Measurements from ENCODE around the gene ARSH.

DNA sequence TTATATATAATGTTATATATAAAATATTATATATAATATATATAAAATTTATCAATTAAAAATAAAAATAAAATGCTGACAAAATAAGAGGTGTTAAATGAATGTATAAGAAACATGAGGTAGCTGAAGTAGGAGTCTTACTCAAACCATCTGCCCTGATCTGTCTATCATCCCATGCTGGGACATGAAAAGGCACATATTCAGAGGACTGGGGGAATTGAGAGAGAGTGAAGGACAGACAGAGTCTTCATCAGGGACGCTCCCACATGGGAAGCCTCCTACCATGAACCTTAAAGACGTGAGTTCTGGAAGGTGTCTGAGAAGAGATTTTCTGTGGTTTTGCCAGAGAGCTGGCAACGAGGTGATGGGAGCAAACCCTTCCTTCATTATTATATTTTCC, 30.9 kb downstream of the ARSH start:
- no peak for TF ChIP-seq EZH2 (IDR thresholded peaks at IDR 0.05; ENCODE audit: insufficient read depth, low read length)
- TF ChIP-seq, protein P1, sequence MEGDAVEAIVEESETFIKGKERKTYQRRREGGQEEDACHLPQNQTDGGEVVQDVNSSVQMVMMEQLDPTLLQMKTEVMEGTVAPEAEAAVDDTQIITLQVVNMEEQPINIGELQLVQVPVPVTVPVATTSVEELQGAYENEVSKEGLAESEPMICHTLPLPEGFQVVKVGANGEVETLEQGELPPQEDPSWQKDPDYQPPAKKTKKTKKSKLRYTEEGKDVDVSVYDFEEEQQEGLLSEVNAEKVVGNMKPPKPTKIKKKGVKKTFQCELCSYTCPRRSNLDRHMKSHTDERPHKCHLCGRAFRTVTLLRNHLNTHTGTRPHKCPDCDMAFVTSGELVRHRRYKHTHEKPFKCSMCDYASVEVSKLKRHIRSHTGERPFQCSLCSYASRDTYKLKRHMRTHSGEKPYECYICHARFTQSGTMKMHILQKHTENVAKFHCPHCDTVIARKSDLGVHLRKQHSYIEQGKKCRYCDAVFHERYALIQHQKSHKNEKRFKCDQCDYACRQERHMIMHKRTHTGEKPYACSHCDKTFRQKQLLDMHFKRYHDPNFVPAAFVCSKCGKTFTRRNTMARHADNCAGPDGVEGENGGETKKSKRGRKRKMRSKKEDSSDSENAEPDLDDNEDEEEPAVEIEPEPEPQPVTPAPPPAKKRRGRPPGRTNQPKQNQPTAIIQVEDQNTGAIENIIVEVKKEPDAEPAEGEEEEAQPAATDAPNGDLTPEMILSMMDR (IDR thresholded peaks at IDR 0.05; ENCODE audit: insufficient read depth, low read depth, low read length) = no peak
